Motor neuron (in vitro differentiated cells): Measurements from ENCODE around the gene IRAK2. TPM values are rescaled to one million over a fixed set of nuclear protein-coding genes. Genes with fewer than 3 reads are reported as not detected.

ENCODE experiments used
- ATAC-seq, 8 experiments: fragments of 200-7000 bp; cut with Tn5 transposase; replicated peaks in 6 of 8; 2 replicates each; pipeline ENCODE4 v1.8.0; 2021; ENCODE audit warnings: mild to moderate bottlenecking in 8 of 8, moderate library complexity in 8 of 8
- H3K27ac ChIP-seq, 2 donors: fragments of 250-450 bp; sonication (Bioruptor Pico); 2 replicates each; pipeline ENCODE4 v1.9.0; 2021; ENCODE audit warnings: antibody characterized with exemption in 2 of 2, mild to moderate bottlenecking in 2 of 2, moderate library complexity in 1 of 2
- H3K4me1 ChIP-seq, 2 donors: fragments of 250-450 bp; sonication (Bioruptor Pico); replicated peaks in 1 of 2; 2 replicates each; pipeline ENCODE4 v1.6.1; 2021; ENCODE audit warnings: antibody characterized with exemption in 2 of 2, mild to moderate bottlenecking in 2 of 2, moderate library complexity in 1 of 2
- H3K4me3 ChIP-seq, 5 donors: fragments of 250-450 bp; sonication (Bioruptor Pico); 2 replicates each; pipeline ENCODE4 v1.9.0; 2021; ENCODE audit warnings: antibody characterized with exemption in 5 of 5, mild to moderate bottlenecking in 5 of 5, moderate library complexity in 4 of 5
- WGBS, 10 experiments: fragments of 450-650 bp; shearing (Covaris generic); methylation state at CpG; one replicate each; pipeline ENCODE4 v1.0.0; 2022; 5-methylcytosine and 5-hydroxymethylcytosine counted together
- in situ Hi-C, 9 experiments: fragments of 400-800 bp; cut with MboI; loops; one replicate each; pipeline ENCODE4 v1.15.0; 2021; ENCODE audit warnings: low sequenced_read_pairs in 9 of 9, low pct_unique_long_range_greater_than_20kb in 2 of 9; ENCODE audit not compliant: unreplicated experiment in 9 of 9
- total RNA-seq, 8 experiments: library from RNA; unstranded; fragments of 300-600 nt; gene quantifications; 2 replicates each; pipeline versions ENCODE4 v1.2.3 to v1.2.4, GENCODE V29; 2022

Gene IRAK2
- total RNA-seq, 8 experiments from 2014 or later: 0.63 to 2.5 (median 1.7) TPM

- 0 to 73% (median 21%) methylated on average over 1 to 7 of the region's 10 CpGs; no CpG with 5 or more reads in 4 of the 10 experiments for WGBS, 10 experiments
- no peak for ATAC-seq
Measured at GRCh38 chr3:10226293-10226692, 61.6 kb downstream of the IRAK2 start.

GRCh38 chr3:10228248-10228950, 63.7 kb downstream of the IRAK2 start:
- Histone ChIP-seq H3K27ac (no peak overlapping the region), H3K4me1 (peaks cover 0 to 2% of the 10 kb centered on the region in 2 donors), H3K4me3 (no peak overlapping the region)
- in situ Hi-C loops: no loop called here
- ATAC-seq: no peak
- WGBS, 10 experiments: 50 to 100% (median 91%) methylated on average over 1 to 4 of the region's 4 CpGs; no CpG with 5 or more reads in 2 of the 10 experiments

More at GRCh38 chr3:10226293-10226692, 61.6 kb downstream of the IRAK2 start:
- no peak overlapping the region for H3K27ac ChIP-seq
- H3K4me1 ChIP-seq: peaks cover 0 to 2% of the 10 kb centered on the region in 2 donors
- in situ Hi-C loops: no loop called here
- H3K4me3 ChIP-seq: no peak overlapping the region

GRCh38 chr3:10229576-10229975, 64.9 kb downstream of the IRAK2 start:
- WGBS, 10 experiments: 33 to 100% (median 88%) methylated on average over 1 to 5 of the region's 7 CpGs; no CpG with 5 or more reads in 1 of the 10 experiments
- no peak overlapping the region for H3K27ac ChIP-seq
- in situ Hi-C loops: no loop called here
- H3K4me3 ChIP-seq: no peak overlapping the region
- no peak for ATAC-seq
- peaks cover 0 to 2% of the 10 kb centered on the region in 2 donors for H3K4me1 ChIP-seq

DNA sequence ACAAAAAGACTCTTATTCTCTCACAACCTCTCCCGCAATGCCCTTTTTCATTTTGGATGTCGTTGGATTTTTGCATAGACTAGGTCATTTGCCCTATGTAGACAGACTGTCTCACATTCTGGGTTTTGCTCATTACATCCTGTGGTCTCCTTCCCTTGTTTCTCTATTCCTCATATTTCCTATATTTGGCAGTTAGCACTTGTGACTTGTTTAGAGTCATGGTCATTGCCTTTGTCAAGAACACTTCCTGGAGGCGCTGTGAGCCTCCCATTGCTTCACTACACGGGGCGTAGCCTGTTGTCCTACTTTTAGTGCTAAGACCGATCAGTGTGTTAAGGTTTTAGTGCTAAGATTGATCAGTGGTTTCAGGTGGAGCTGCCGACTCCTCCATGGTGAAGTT, 67.4 kb downstream of the IRAK2 start:
- no peak overlapping the region for H3K27ac ChIP-seq
- no peak overlapping the region for H3K4me3 ChIP-seq
- 77 to 100% (median 89%) methylated on average over 1 to 6 of the region's 7 CpGs; no CpG with 5 or more reads in 1 of the 10 experiments for WGBS, 10 experiments
- no peak for ATAC-seq
- in situ Hi-C loops: no loop called here
- H3K4me1 ChIP-seq: no peaks in the 10 kb centered on the region

GRCh38 chr3:10233988-10234387, 69.3 kb downstream of the IRAK2 start:
- Histone ChIP-seq H3K27ac (no peak overlapping the region), H3K4me1 (no peaks in the 10 kb centered on the region), H3K4me3 (no peak overlapping the region)
- 76 to 100% (median 93%) methylated on average over 6 to 8 of the region's 13 CpGs; no CpG with 5 or more reads in 6 of the 10 experiments for WGBS, 10 experiments
- in situ Hi-C loops: no loop called here
- no peak for ATAC-seq

GRCh38 chr3:10234526-10235230, 70.0 kb downstream of the IRAK2 start:
- Histone ChIP-seq H3K4me1 (no peaks in the 10 kb centered on the region), H3K27ac (no peak overlapping the region), H3K4me3 (no peak overlapping the region)
- WGBS, 10 experiments: 64 to 86% (median 83%) methylated on average over 5 to 21 of the region's 36 CpGs; no CpG with 5 or more reads in 3 of the 10 experiments
- in situ Hi-C loops: no loop called here
- ATAC-seq: peak in 3 of 8 experiments; percentile 24 to 77 (median 41)

DNA sequence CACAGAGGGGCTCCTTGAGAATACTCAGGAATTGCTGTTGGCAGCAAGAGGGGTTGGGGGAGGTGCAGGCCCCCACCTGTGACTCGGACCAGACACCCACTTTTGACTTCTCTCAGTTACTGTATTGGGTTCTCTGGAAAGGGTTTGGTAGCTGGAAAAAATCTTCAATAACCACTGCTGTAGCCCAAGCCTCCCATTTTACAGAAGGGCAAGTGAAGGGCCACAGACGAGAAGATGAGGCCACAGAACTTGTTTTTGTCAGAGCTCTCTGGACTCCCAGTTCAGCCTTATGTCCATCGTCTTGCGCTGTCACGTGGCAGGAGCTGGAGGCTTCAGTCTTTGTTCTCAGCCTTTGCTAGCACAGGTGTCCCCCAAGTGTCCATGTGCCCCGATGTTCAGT, 70.8 kb downstream of the IRAK2 start:
- 30 to 100% (median 92%) methylated on average over 1 to 4 of the region's 6 CpGs; no CpG with 5 or more reads in 3 of the 10 experiments for WGBS, 10 experiments
- H3K4me3 ChIP-seq: no peak overlapping the region
- no peaks in the 10 kb centered on the region for H3K4me1 ChIP-seq
- no peak for ATAC-seq
- in situ Hi-C loops: no loop called here
- H3K27ac ChIP-seq: no peak overlapping the region

DNA sequence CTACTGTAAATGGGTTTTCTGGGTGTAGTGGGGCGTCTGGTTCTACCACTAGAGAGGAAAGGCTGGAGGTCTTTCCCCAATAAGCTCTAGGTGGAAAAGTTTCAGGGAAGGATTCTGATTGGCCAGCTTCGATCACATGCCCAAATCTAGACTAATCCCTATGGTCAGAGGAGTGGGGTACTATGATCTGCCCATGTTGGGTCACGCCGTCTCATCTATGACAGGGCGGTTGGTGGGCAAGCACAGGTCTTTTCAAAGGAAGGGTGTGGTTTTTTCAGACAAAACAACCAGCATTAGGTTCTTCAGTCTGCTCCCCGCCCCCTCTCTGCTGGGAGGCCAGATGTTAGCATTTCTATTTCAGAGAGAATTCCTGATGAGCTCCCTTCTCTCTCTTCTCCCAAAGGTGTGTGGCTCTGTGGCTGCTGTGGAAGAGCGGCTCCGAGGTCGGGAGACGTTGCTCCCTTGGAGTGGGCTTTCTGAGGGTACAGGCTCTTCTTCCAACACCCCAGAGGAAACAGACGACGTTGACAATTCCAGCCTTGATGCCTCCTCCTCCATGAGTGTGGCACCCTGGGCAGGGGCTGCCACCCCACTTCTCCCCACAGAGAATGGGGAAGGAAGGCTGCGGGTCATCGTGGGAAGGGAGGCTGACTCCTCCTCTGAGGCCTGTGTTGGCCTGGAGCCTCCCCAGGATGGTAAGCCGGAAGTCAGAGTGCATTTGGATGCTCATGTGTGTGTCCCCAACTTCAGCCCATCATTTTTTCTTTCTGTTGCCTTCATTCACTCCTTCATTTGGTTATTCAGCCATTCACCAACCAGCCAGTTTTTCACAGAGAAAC, 73.8 kb downstream of the IRAK2 start:
- ATAC-seq: peak in 1 of 8 experiments; percentile 57
- in situ Hi-C loops: no loop called here
- Histone ChIP-seq H3K27ac (no peak overlapping the region), H3K4me1 (no peaks in the 10 kb centered on the region), H3K4me3 (no peak overlapping the region)
- 71 to 100% (median 80%) methylated on average over 1 to 8 of the region's 15 CpGs; no CpG with 5 or more reads in 3 of the 10 experiments for WGBS, 10 experiments

DNA sequence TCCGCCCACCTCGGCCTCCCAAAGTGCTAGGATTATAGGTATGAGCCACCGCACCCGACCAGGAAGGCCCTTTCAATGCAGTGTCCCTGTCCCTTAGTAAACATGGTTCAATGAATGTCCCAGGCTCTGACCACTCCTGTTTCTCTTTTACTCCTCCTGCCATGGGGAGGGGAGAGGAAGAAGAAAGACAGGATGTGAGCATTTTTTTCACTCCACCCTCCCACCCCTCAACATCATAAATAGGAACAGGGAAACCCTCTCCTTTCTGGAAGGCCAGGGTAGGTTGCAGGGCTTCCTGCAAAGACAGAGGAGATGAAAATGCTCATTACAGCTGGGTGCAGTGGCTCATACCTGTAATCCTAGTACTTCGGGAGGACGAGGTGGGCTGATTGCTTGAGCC, 76.1 kb downstream of the IRAK2 start:
- in situ Hi-C loops: no loop called here
- WGBS, 10 experiments: 90 to 100% (median 91%) methylated on average over 2 to 4 of the region's 6 CpGs; no CpG with 5 or more reads in 7 of the 10 experiments
- Histone ChIP-seq H3K4me3 (no peak overlapping the region), H3K4me1 (no peaks in the 10 kb centered on the region), H3K27ac (no peak overlapping the region)
- no peak for ATAC-seq

DNA sequence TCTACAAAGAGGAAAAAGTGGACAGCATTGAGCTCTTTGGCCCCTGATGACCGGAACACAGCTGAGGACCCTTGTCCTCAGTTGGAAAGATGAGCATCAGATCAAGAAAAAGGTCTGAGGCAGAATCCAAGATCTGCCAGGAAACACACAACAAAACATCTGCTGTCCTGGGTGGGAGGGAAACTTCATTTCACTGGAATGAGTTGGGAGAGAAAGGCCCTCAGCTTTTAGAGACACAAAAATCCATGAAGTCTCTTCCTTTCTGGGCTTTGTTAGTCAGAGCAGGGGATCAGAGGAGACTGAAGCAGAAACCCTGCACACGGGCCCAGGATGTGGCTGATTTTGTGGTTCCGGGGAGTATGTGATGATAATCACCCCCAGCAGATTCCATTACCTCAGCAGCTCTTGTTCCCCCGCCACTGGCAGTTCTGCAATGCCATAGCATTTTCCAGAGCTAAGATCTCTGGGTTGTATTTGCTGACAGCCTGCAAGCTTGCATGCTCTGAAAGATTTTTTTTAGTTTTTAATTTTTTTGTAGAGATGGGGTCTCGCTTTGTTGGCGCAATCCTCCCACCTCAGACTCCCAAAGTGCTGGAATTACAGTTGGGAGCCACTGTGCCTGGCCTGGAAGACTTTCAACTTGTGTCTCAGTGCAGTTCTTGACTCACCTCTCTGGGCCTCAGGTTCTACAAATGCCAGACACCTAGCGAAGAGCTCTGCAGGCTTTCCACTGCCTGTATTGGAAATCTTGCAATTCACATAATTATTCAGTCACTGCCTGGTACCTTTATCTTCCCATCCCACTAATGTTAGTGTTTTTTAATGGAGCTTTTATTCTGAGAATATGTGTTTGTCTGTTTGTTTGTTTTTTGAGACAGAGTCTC, 77.7 kb downstream of the IRAK2 start:
- 68 to 100% (median 91%) methylated on average over 1 to 5 of the region's 7 CpGs; no CpG with 5 or more reads in 3 of the 10 experiments for WGBS, 10 experiments

GRCh38 chr3:10244009-10244408, 79.3 kb downstream of the IRAK2 start:
- ATAC-seq: no peak
- Histone ChIP-seq H3K4me3 (no peak overlapping the region), H3K27ac (no peak overlapping the region), H3K4me1 (no peaks in the 10 kb centered on the region)
- in situ Hi-C loops: no loop called here
- 86 to 100% (median 100%) methylated on average over 1 to 3 of the region's 3 CpGs; no CpG with 5 or more reads in 5 of the 10 experiments for WGBS, 10 experiments

More for the DNA sequence above, 77.7 kb downstream of the IRAK2 start:
- H3K4me1 ChIP-seq: no peaks in the 10 kb centered on the region
- H3K4me3 ChIP-seq: no peak overlapping the region
- in situ Hi-C loops: no loop called here
- H3K27ac ChIP-seq: no peak overlapping the region
- ATAC-seq: no peak

- Histone ChIP-seq H3K4me3 (no peak overlapping the region), H3K27ac (no peak overlapping the region), H3K4me1 (peaks cover 5% of the 10 kb centered on the region in 2 donors)
- WGBS, 10 experiments: 73 to 100% (median 89%) methylated on average over 1 to 6 of the region's 6 CpGs
- ATAC-seq: no peak
- in situ Hi-C loops: no loop called here
Measured at GRCh38 chr3:10245081-10245712, 80.5 kb downstream of the IRAK2 start.
